Fibroblast of lung (primary cell): ENCODE data around the gene CDK18. TPM values are rescaled to one million over a fixed set of nuclear protein-coding genes. Genes with fewer than 3 reads are reported as not detected.
A peak's percentile ranks its signal among the peaks of the same experiment; 100 is the strongest.

Source experiments
- DNase-seq, 2 donors: peaks; one replicate each; pipeline versions ENCODE4 v3.0.0 to v3.0.0-alpha.2; 2010; ENCODE audit warnings: low read depth in 2 of 2
- H2AFZ ChIP-seq: 2 replicates; pipeline ENCODE4 v1.5.1; 2012; ENCODE audit warnings: low read length, control low read depth, inconsistent platforms
- H3K27ac ChIP-seq: 2 replicates; pipeline ENCODE4 v1.5.1; 2011; ENCODE audit warnings: low read length, control low read depth; ENCODE audit not compliant: insufficient read depth
- H3K27me3 ChIP-seq: 2 replicates; pipeline ENCODE4 v1.5.1; 2011; ENCODE audit warnings: mild to moderate bottlenecking, low read length; ENCODE audit not compliant: control insufficient read depth, insufficient read depth
- H3K36me3 ChIP-seq: 2 replicates; pipeline ENCODE4 v1.5.1; 2011; ENCODE audit warnings: low read length; ENCODE audit not compliant: control insufficient read depth, insufficient read depth
- H3K4me1 ChIP-seq: 2 replicates; pipeline ENCODE4 v1.5.1; 2011; ENCODE audit warnings: low read length; ENCODE audit not compliant: control insufficient read depth, insufficient read depth; ENCODE audit errors: extremely low read depth
- H3K4me2 ChIP-seq: 2 replicates; pipeline ENCODE4 v1.5.1; 2011; ENCODE audit warnings: low read length, control low read depth; ENCODE audit not compliant: insufficient read depth; ENCODE audit errors: extremely low read depth
- H3K4me3 ChIP-seq, 4 experiments: fragments of 200-600 bp in 1 of 4; sonication (generic) in 1 of 4; replicated peaks in 1 of 4; 2 replicates each; pipeline ENCODE4 v1.5.1; 2011 to 2016; ENCODE audit warnings: low read length in 4 of 4, low read depth in 3 of 4, mild to moderate bottlenecking in 3 of 4, control low read depth in 2 of 4, inconsistent platforms in 1 of 4, mixed read lengths in 1 of 4; ENCODE audit not compliant: insufficient read depth in 1 of 4; ENCODE audit errors: control extremely low read depth in 1 of 4
- H3K79me2 ChIP-seq: 2 replicates; pipeline ENCODE4 v1.5.1; 2012; ENCODE audit warnings: mild to moderate bottlenecking, low read length, inconsistent platforms; ENCODE audit not compliant: control insufficient read depth, insufficient read depth
- H3K9ac ChIP-seq: 2 replicates; pipeline ENCODE4 v1.5.1; 2011; ENCODE audit warnings: mild to moderate bottlenecking, low read length, control low read depth; ENCODE audit not compliant: insufficient read depth
- H3K9me3 ChIP-seq: 2 replicates; pipeline ENCODE4 v1.5.1; 2012; ENCODE audit warnings: low read depth, low read length; ENCODE audit not compliant: control insufficient read depth, insufficient read depth
- H4K20me1 ChIP-seq: 2 replicates; pipeline ENCODE4 v1.5.1; 2011; ENCODE audit warnings: low read length; ENCODE audit not compliant: control insufficient read depth, insufficient read depth; ENCODE audit errors: extremely low read depth
- EZH2 ChIP-seq: IDR thresholded peaks from 2 replicates; pipeline ENCODE4 v1.5.1; 2012; ENCODE audit warnings: low read length, control low read depth, mild to moderate bottlenecking; ENCODE audit errors: missing control alignments
- polyA plus RNA-seq, 2 donors: library from polyadenylated mRNA; depleted of rRNA in 1 of 2; stranded (reverse) in 1 of 2; unstranded in 1 of 2; fragments of >200 nt; gene quantifications; 2 replicates each; pipeline ENCODE4 v1.2.1, GENCODE V29; 2011 to 2012; ENCODE audit warnings: missing spikeins in 1 of 2
- total RNA-seq: library from RNA; depleted of rRNA; stranded (reverse); fragments of >200 nt; gene quantifications from 2 replicates; pipeline ENCODE4 v1.2.1, GENCODE V29; 2014
- TF ChIP-seq, protein P1 (sequence below), 2 donors: IDR thresholded peaks in 1 of 2; conservative IDR thresholded peaks in 1 of 2; 1 replicate in 1 of 2; 2 replicates in 1 of 2; pipeline ENCODE4 v1.5.1; 2011 to 2012; ENCODE audit warnings: low read length in 2 of 2, control low read depth in 1 of 2, inconsistent platforms in 1 of 2, low read depth in 1 of 2, mild to moderate bottlenecking in 1 of 2

The CDK18 gene
- total and polyA plus RNA-seq, 2 donors (not counting 1 experiment from before 2014, with no cell fraction given) = 0.33 to 2.1 TPM

DNA sequence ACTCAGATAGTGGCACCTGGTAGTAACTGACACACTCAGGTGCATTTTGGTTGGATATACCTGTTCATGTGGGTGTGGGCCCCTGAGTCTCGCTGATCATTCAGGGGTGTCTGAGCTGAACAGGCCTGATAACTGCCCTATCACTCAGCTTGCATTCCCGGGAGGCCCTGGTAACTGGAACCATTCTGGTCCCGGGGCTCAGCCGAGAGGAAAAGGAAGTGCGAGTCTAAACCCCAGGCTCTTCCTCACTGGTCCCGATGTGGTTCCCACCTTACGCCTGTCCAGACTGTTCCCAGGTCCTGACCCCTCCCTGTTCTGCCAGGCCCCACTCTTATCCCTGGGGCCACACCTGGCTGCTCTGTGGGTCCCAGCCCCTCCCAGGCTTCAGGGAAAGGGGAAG is 11.7 kb upstream of the CDK18 start:
- Histone ChIP-seq H3K4me1 (peaks cover 8% of the 10 kb centered on the region), H3K9ac (no peak overlapping the region), H3K4me2 (no peak overlapping the region), H3K79me2 (no peaks in the 10 kb centered on the region), H3K27ac (no peak overlapping the region), H3K9me3 (no peaks in the 10 kb centered on the region), H3K27me3 (peaks cover 11% of the 10 kb centered on the region), H3K4me3 (no peak overlapping the region), H2AFZ (no peak overlapping the region), H3K36me3 (no peaks in the 10 kb centered on the region), H4K20me1 (no peaks in the 10 kb centered on the region)
- no peak for DNase-seq
- TF ChIP-seq, protein P1, sequence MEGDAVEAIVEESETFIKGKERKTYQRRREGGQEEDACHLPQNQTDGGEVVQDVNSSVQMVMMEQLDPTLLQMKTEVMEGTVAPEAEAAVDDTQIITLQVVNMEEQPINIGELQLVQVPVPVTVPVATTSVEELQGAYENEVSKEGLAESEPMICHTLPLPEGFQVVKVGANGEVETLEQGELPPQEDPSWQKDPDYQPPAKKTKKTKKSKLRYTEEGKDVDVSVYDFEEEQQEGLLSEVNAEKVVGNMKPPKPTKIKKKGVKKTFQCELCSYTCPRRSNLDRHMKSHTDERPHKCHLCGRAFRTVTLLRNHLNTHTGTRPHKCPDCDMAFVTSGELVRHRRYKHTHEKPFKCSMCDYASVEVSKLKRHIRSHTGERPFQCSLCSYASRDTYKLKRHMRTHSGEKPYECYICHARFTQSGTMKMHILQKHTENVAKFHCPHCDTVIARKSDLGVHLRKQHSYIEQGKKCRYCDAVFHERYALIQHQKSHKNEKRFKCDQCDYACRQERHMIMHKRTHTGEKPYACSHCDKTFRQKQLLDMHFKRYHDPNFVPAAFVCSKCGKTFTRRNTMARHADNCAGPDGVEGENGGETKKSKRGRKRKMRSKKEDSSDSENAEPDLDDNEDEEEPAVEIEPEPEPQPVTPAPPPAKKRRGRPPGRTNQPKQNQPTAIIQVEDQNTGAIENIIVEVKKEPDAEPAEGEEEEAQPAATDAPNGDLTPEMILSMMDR (conservative IDR thresholded peaks at IDR 0.05 in 1 of 2, IDR thresholded peaks at IDR 0.05 in 1 of 2; ENCODE audit: low read depth in 1 of 2, low read length in 2 of 2) = no peak
- TF ChIP-seq EZH2 = no peak

GRCh38 chr1:205493241-205494085 is 11.0 kb upstream of the CDK18 start:
- DNase-seq = peak; percentile 83 to 90

DNA sequence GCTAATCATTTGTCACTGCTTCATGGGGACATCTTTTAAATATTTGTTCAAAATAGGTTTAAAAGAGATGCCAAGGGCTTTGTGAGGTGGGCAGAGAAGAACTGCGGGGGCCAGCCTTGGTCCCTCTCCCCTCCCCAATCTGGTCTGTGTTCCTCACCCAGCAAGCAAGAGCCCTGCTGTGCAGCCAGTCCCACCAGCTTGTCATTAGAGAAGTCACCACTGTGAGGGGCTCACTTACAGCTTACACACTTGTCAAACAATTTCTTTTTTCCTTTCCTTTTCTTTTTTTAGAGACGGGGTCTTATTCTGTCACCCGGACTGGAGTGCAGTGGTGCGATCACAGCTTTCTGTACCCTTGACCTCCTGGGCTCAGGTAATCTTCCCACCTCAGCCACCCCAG is 10.4 kb upstream of the CDK18 start:
- Histone ChIP-seq H3K27ac (no peak overlapping the region), H2AFZ (no peak overlapping the region), H3K79me2 (no peaks in the 10 kb centered on the region), H3K36me3 (no peaks in the 10 kb centered on the region), H4K20me1 (no peaks in the 10 kb centered on the region), H3K9me3 (no peaks in the 10 kb centered on the region), H3K4me3 (no peak overlapping the region), H3K4me2 (no peak overlapping the region), H3K4me1 (peaks cover 8% of the 10 kb centered on the region), H3K27me3 (peaks cover 11% of the 10 kb centered on the region), H3K9ac (no peak overlapping the region)
- no peak for DNase-seq
- TF ChIP-seq, protein P1 (conservative IDR thresholded peaks at IDR 0.05 in 1 of 2, IDR thresholded peaks at IDR 0.05 in 1 of 2; ENCODE audit: low read depth in 1 of 2, low read length in 2 of 2) = no peak
- TF ChIP-seq EZH2 = no peak

More at GRCh38 chr1:205493241-205494085, 11.0 kb upstream of the CDK18 start:
- Histone ChIP-seq H3K27me3 (peaks cover 11% of the 10 kb centered on the region), H3K27ac (no peak overlapping the region), H3K9ac (no peak overlapping the region), H3K4me3 (no peak overlapping the region), H2AFZ (no peak overlapping the region), H3K4me2 (no peak overlapping the region), H3K4me1 (peaks cover 8% of the 10 kb centered on the region), H4K20me1 (no peaks in the 10 kb centered on the region), H3K79me2 (no peaks in the 10 kb centered on the region), H3K36me3 (no peaks in the 10 kb centered on the region), H3K9me3 (no peaks in the 10 kb centered on the region)
- TF ChIP-seq, protein P1 (conservative IDR thresholded peaks at IDR 0.05 in 1 of 2, IDR thresholded peaks at IDR 0.05 in 1 of 2; ENCODE audit: low read depth in 1 of 2, low read length in 2 of 2) = no peak
- TF ChIP-seq EZH2 = no peak
